Prostate gland (tissue), 2 donors: ENCODE results near the gene INPP5E. TPM values are rescaled to one million over a fixed set of nuclear protein-coding genes. Genes with fewer than 3 reads are reported as not detected.

ENCODE experiments used
- DNase-seq: peaks from one replicate; pipeline ENCODE4 v3.0.0-alpha.2; 2019; ENCODE audit warnings: low spot score
- H3K27ac ChIP-seq, 2 donors: fragments of 200-600 bp; sonication (generic); 2 replicates each; pipeline ENCODE4 v1.5.1; 2017 to 2019
- H3K27me3 ChIP-seq: fragments of 200-600 bp; sonication (generic); replicated peaks from 2 replicates; pipeline ENCODE4 v1.5.1; 2019; ENCODE audit not compliant: insufficient read depth
- H3K36me3 ChIP-seq, 2 donors: fragments of 200-600 bp; sonication (generic); 1 replicate in 1 of 2; 2 replicates in 1 of 2; pipeline versions ENCODE4 v1.5.1 to v1.8.1; 2017 to 2019
- H3K4me1 ChIP-seq: fragments of 200-600 bp; sonication (generic); replicated peaks from 2 replicates; pipeline ENCODE4 v1.5.1; 2019
- H3K4me3 ChIP-seq, 2 donors: fragments of 200-600 bp; sonication (generic); 2 replicates each; pipeline ENCODE4 v1.5.1; 2017 to 2019
- H3K9me3 ChIP-seq: fragments of 200-600 bp; sonication (generic); 2 replicates; pipeline ENCODE4 v1.5.1; 2017
- POLR2A ChIP-seq: fragments of 450-650 bp; IDR thresholded peaks from one replicate; pipeline ENCODE4 v1.6.1; 2016; ENCODE audit warnings: antibody characterized with exemption, mild to moderate bottlenecking
- POLR2AphosphoS5 ChIP-seq: sonication (generic); formaldehyde crosslinking; IDR thresholded peaks from one replicate; pipeline ENCODE4 v1.6.1; 2017; ENCODE audit warnings: antibody characterized with exemption
- WGBS: methylation state at CpG from one replicate; pipeline ENCODE4 v1.1.5; 2018; 5-methylcytosine and 5-hydroxymethylcytosine counted together
- intact Hi-C: fragments of 100-400 bp; cut with DNase I; formaldehyde crosslinking; loops from one replicate; pipeline ENCODE4 v1.14.2; 2022
- total RNA-seq, 2 donors: library from RNA; depleted of rRNA; stranded (reverse); fragments of >200 nt; gene quantifications; one replicate each; pipeline ENCODE4 v1.1.0, GENCODE V29; 2016
- TF ChIP-seq, protein P1 (sequence below), 4 experiments: fragments of 200-600 bp in 2 of 4; fragments of 450-650 bp in 2 of 4; sonication (generic) in 2 of 4; IDR thresholded peaks; 1 replicate in 3 of 4; 2 replicates in 1 of 4; pipeline ENCODE4 v1.5.1; 2016 to 2019; ENCODE audit warnings: antibody characterized with exemption in 4 of 4, mild to moderate bottlenecking in 2 of 4, moderate library complexity in 2 of 4

The INPP5E gene
- total RNA-seq, 2 donors from 2014 or later = 10.7 to 22.7 TPM

DNA sequence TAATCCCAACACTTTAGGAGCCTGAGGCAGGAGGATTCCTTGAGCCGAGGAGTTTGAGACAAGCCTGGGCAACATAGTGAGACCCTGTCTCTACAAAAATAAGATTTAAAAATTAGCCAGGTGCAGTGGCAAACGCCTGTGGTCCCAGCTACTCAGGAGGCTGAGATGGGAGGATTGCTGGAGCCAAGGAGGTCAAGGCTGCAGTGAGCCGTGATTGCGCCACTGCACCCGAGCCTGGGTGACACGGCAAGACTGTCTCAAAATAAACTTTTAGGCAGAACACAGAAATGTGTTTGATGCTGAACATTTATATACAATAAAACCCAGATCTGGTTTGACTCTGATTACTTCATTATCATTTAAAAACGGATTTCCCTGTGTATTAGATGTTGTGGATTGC lies 34.2 kb downstream of the INPP5E start:
- no peak for TF ChIP-seq POLR2AphosphoS5
- TF ChIP-seq POLR2A = no peak
- TF ChIP-seq, protein P1, sequence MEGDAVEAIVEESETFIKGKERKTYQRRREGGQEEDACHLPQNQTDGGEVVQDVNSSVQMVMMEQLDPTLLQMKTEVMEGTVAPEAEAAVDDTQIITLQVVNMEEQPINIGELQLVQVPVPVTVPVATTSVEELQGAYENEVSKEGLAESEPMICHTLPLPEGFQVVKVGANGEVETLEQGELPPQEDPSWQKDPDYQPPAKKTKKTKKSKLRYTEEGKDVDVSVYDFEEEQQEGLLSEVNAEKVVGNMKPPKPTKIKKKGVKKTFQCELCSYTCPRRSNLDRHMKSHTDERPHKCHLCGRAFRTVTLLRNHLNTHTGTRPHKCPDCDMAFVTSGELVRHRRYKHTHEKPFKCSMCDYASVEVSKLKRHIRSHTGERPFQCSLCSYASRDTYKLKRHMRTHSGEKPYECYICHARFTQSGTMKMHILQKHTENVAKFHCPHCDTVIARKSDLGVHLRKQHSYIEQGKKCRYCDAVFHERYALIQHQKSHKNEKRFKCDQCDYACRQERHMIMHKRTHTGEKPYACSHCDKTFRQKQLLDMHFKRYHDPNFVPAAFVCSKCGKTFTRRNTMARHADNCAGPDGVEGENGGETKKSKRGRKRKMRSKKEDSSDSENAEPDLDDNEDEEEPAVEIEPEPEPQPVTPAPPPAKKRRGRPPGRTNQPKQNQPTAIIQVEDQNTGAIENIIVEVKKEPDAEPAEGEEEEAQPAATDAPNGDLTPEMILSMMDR (IDR thresholded peaks at IDR 0.05) = no peak
- H3K4me3 ChIP-seq = no peak overlapping the region
- H3K36me3 ChIP-seq = no peaks in the 10 kb centered on the region
- H3K27ac ChIP-seq = no peak overlapping the region
- no peak for DNase-seq
- H3K4me1 ChIP-seq = no peaks in the 10 kb centered on the region
- intact Hi-C loops = no loop called here
- H3K9me3 ChIP-seq = no peaks in the 10 kb centered on the region
- 81% methylated on average over 7 of the region's 7 CpGs for WGBS
- H3K27me3 ChIP-seq = no peaks in the 10 kb centered on the region

DNA sequence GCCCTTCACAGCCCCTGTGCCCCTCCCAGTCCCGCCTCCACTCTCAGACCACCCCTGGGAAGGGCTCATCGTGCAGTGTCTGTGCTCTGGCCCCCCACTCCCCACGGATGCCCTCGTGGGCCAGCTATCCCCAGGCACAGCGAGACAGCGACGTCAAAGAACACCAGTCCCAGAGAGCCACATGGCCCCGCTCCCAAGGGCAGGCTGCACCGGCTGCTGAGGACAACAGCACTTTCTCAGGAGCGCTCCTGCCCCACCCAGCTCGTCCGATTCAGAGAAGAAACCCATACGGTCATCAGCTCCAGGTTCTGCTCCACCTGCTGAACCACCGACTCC lies 34.9 kb downstream of the INPP5E start:
- no peaks in the 10 kb centered on the region for H3K36me3 ChIP-seq
- 90% methylated on average over 14 of the region's 14 CpGs for WGBS

DNA sequence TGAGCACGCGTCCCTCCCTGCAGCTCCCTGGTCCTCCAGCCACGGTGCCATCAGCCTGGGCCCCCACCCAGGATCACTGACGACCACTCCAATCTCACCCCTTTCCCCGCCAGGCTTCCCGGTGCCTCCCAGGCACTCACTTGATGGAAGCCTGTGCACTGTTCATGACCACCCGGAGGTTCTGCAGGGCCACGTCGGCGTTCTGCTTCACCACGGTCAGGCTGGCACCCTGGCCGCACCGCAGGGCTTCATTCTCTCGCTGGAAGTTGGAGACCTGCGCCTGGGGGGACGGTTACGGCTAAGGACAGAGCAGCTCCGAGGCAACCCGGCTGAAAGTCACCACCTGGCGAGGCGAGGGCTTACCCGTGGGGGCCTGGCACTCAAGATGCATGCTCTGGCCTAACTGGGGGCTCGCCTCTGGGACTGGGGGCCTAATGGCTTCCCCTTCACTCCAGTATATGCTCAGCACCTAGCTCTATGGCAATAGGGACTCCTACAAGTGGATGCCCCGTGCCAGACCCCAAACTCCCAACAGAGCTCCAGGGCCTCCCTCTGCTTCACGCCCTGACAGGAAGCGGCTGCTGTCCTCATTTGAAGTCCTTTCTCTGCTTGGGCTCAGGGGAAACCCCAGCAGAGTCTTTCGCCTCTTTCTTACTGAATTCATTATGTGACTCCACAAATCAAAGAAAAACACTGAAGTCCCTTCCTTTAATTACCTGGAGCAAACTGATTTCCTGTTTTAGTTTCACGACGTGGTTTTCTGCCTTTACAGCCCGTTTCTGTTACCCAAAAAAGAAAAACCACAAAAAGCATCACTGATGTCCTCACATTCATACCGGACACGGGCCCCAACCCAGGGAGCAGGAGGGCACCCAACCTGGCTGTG lies 35.5 kb downstream of the INPP5E start:
- Histone ChIP-seq H3K9me3 (no peaks in the 10 kb centered on the region), H3K4me3 (no peak overlapping the region), H3K4me1 (peaks cover 3% of the 10 kb centered on the region), H3K36me3 (no peaks in the 10 kb centered on the region), H3K27me3 (no peaks in the 10 kb centered on the region), H3K27ac (no peak overlapping the region)
- intact Hi-C loops = no loop called here
- DNase-seq = no peak
- TF ChIP-seq, protein P1 (IDR thresholded peaks at IDR 0.05) = no peak
- TF ChIP-seq POLR2A (no peak), POLR2AphosphoS5 (no peak)
- WGBS = 92% methylated on average over 32 of the region's 32 CpGs

More for the DNA sequence above, 34.9 kb downstream of the INPP5E start:
- no peaks in the 10 kb centered on the region for H3K9me3 ChIP-seq
- H3K27me3 ChIP-seq = no peaks in the 10 kb centered on the region
- no peak for DNase-seq
- TF ChIP-seq POLR2AphosphoS5 = no peak
- TF ChIP-seq, protein P1 (IDR thresholded peaks at IDR 0.05) = no peak
- no peak for TF ChIP-seq POLR2A
- H3K4me3 ChIP-seq = no peak overlapping the region
- H3K27ac ChIP-seq = no peak overlapping the region
- H3K4me1 ChIP-seq = no peaks in the 10 kb centered on the region
- intact Hi-C loops = no loop called here

DNA sequence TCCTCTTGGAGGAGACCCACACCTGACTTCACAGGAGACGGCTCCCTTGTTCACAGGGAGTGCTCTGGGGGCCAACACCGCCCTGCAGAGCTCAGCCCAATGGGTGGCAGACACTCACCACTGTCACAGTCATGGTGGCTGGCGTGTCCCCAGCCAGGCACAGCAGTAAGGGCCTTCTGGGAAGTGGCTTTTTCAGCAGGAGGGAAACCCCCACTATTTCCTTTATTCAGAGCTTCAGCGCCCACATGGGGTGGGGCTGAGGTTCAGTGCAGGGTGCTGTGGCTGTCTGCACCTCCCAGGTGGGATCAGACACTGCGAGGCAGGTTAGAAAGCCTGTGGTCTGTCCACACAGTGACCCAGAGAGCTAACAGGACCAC lies 36.1 kb downstream of the INPP5E start:
- Histone ChIP-seq H3K9me3 (no peaks in the 10 kb centered on the region), H3K4me1 (peaks cover 4% of the 10 kb centered on the region), H3K4me3 (no peak overlapping the region), H3K27ac (no peak overlapping the region), H3K27me3 (no peaks in the 10 kb centered on the region), H3K36me3 (no peaks in the 10 kb centered on the region)
- no peak for TF ChIP-seq POLR2AphosphoS5
- TF ChIP-seq, protein P1 (IDR thresholded peaks at IDR 0.05) = no peak
- TF ChIP-seq POLR2A = no peak
- intact Hi-C loops = no loop called here
- no peak for DNase-seq
- 92% methylated on average over 5 of the region's 5 CpGs for WGBS

DNA sequence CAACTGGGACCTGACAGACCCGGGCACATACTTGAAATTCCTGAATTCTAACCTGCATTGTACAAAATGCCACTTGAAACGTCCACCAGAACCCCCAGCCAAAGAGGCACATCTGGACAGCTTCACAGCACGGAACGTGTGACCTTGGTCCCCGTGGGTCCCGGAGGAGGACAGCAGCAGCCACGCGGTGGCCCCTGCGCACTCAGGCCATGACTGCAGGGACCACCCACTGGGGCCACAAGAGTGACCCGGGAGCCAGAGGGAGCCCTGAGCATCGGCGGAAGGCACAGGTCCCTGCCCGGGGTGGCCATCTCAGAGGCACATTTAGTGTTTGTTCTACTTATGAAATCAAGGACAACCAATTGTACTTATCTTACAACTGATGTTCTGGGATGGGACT lies 37.6 kb downstream of the INPP5E start:
- WGBS = 78% methylated on average over 13 of the region's 13 CpGs
- DNase-seq = no peak
- Histone ChIP-seq H3K9me3 (no peaks in the 10 kb centered on the region), H3K4me1 (peaks cover 4% of the 10 kb centered on the region), H3K27ac (no peak overlapping the region), H3K27me3 (no peaks in the 10 kb centered on the region), H3K4me3 (no peak overlapping the region), H3K36me3 (no peaks in the 10 kb centered on the region)
- no peak for TF ChIP-seq POLR2A
- TF ChIP-seq, protein P1 (IDR thresholded peaks at IDR 0.05) = no peak
- TF ChIP-seq POLR2AphosphoS5 = no peak
- intact Hi-C loops = no loop called here
